HEK293 (cell line): ENCODE data around the gene PPP2R3C.

Experiments used
- ATF2 ChIP-seq: fragments of 450-650 bp; formaldehyde crosslinking; IDR thresholded peaks from 2 replicates; pipeline ENCODE4 v1.5.1; 2016; ENCODE audit warnings: missing biosample characterization, missing genetic modification characterization, low read depth
- CTCF ChIP-seq: fragments of 450-650 bp; formaldehyde crosslinking; IDR thresholded peaks from 2 replicates; pipeline ENCODE4 v1.5.1; 2016; ENCODE audit warnings: missing biosample characterization, missing genetic modification characterization
- HOXA7 ChIP-seq: sonication (generic); formaldehyde crosslinking; IDR thresholded peaks from 2 replicates; pipeline ENCODE4 v1.8.1; 2022; ENCODE audit warnings: missing genetic modification reagents, borderline replicate concordance
- WT1 ChIP-seq: fragments of 450-650 bp; formaldehyde crosslinking; IDR thresholded peaks from 2 replicates; pipeline ENCODE4 v1.5.1; 2016; ENCODE audit warnings: missing biosample characterization, missing genetic modification characterization
- ZNF174 ChIP-seq: fragments of 450-650 bp; formaldehyde crosslinking; IDR thresholded peaks from 2 replicates; pipeline ENCODE4 v1.5.0; 2017; ENCODE audit warnings: missing biosample characterization, mild to moderate bottlenecking, missing genetic modification characterization
- ZNF350 ChIP-seq: fragments of 450-650 bp; formaldehyde crosslinking; IDR thresholded peaks from 2 replicates; pipeline ENCODE4 v1.5.0; 2017; ENCODE audit warnings: missing biosample characterization, mild to moderate bottlenecking, missing genetic modification characterization
- ZNF398 ChIP-seq: fragments of 450-650 bp; formaldehyde crosslinking; IDR thresholded peaks from 2 replicates; pipeline ENCODE4 v1.5.1; 2017; ENCODE audit warnings: missing biosample characterization, missing genetic modification characterization
- ZNF571 ChIP-seq: fragments of 450-650 bp; formaldehyde crosslinking; IDR thresholded peaks from 2 replicates; pipeline ENCODE4 v1.5.0; 2017; ENCODE audit warnings: missing biosample characterization, missing genetic modification characterization
- ZSCAN30 ChIP-seq: fragments of 450-650 bp; IDR thresholded peaks from 2 replicates; pipeline ENCODE4 v1.5.1; 2018; ENCODE audit warnings: missing biosample characterization, mild to moderate bottlenecking, missing genetic modification characterization, moderate library complexity

- TF ChIP-seq CTCF (tag by site-specific recombination) (no peak), ZNF350 (tag by site-specific recombination) (no peak), ZNF571 (tag by site-specific recombination) (no peak), HOXA7 (CRISPR knock-in tag) (no peak), ZNF398 (tag by site-specific recombination) (no peak), ATF2 (tag by site-specific recombination) (no peak), WT1 (no peak), ZNF174 (tag by site-specific recombination) (no peak), ZSCAN30 (tag by site-specific recombination) (no peak)
Measured at GRCh38 chr14:35117112-35117511, 4.7 kb downstream of the PPP2R3C start.
